Right atrium auricular region (tissue), 2 donors: Measurements from ENCODE around the gene RNF38. TPM values are rescaled to one million over a fixed set of nuclear protein-coding genes. Genes with fewer than 3 reads are reported as not detected.
A peak's percentile ranks its signal among the peaks of the same experiment; 100 is the strongest.
"Not testable (repeated sequence)": the region's sequence is repeated elsewhere in the genome, so short reads cannot be mapped to it uniquely, and the experiment has no call there.

Source experiments
- DNase-seq: peaks from one replicate; pipeline ENCODE4 v3.0.0-alpha.2; 2019; ENCODE audit warnings: low spot score
- H3K27ac ChIP-seq, 2 donors: fragments of 200-600 bp; sonication (generic); 1 replicate in 1 of 2; 2 replicates in 1 of 2; pipeline ENCODE4 v1.5.1; 2016 to 2019
- H3K27me3 ChIP-seq, 2 donors: fragments of 200-600 bp; sonication (generic); one replicate each; pipeline versions ENCODE4 v1.5.1 to v1.6.0; 2017 to 2019
- H3K36me3 ChIP-seq: fragments of 200-600 bp; sonication (generic); one replicate; pipeline ENCODE4 v1.5.1; 2016
- H3K4me1 ChIP-seq, 2 donors: fragments of 200-600 bp; sonication (generic); one replicate each; pipeline versions ENCODE4 v1.5.1 to v1.6.0; 2017 to 2019
- H3K4me3 ChIP-seq, 2 donors: fragments of 200-600 bp; sonication (generic); 1 replicate in 1 of 2; 2 replicates in 1 of 2; pipeline ENCODE4 v1.5.1; 2017 to 2019; ENCODE audit warnings: mild to moderate bottlenecking in 1 of 2, moderate library complexity in 1 of 2
- H3K9me3 ChIP-seq, 2 donors: fragments of 200-600 bp; sonication (generic); one replicate each; pipeline ENCODE4 v1.5.1; 2019
- CTCF ChIP-seq, 2 donors: fragments of 200-600 bp; sonication (generic); IDR thresholded peaks; one replicate each; pipeline ENCODE4 v1.5.1; 2019; ENCODE audit warnings: antibody characterized with exemption in 2 of 2
- total RNA-seq, 2 donors: library from RNA; depleted of rRNA; stranded (reverse); fragments of >200 nt; gene quantifications; one replicate each; pipeline ENCODE4 v1.1.0, GENCODE V29; 2016

Gene RNF38
- total RNA-seq, 2 donors from 2014 or later, result 21.4 to 38.6 TPM

GRCh38 chr9:36415822-36416525 is 15.9 kb upstream of the RNF38 start:
- Histone ChIP-seq H3K4me1 (no peaks in the 10 kb centered on the region), H3K9me3 (no peaks in the 10 kb centered on the region), H3K36me3 (no peaks in the 10 kb centered on the region), H3K27ac (no peak overlapping the region), H3K4me3 (no peak overlapping the region), H3K27me3 (no peaks in the 10 kb centered on the region)
- DNase-seq, result no peak
- TF ChIP-seq CTCF (IDR thresholded peaks at IDR 0.05), result no peak

GRCh38 chr9:36411410-36411809 is 11.3 kb upstream of the RNF38 start:
- H3K27me3 ChIP-seq, H3K9me3 ChIP-seq, H3K36me3 ChIP-seq, H3K4me3 ChIP-seq, DNase-seq, H3K4me1 ChIP-seq, H3K27ac ChIP-seq: not testable (repeated sequence)

GRCh38 chr9:36409076-36409475 is 9.0 kb upstream of the RNF38 start:
- DNase-seq, H3K36me3 ChIP-seq, H3K9me3 ChIP-seq, H3K27me3 ChIP-seq, H3K27ac ChIP-seq, H3K4me3 ChIP-seq, H3K4me1 ChIP-seq: not testable (repeated sequence)

- Histone ChIP-seq H3K9me3 (no peaks in the 10 kb centered on the region), H3K36me3 (no peaks in the 10 kb centered on the region), H3K4me3 (no peak overlapping the region), H3K27me3 (no peaks in the 10 kb centered on the region), H3K4me1 (peaks cover 0 to 7% of the 10 kb centered on the region in 2 donors), H3K27ac (no peak overlapping the region)
- TF ChIP-seq CTCF (IDR thresholded peaks at IDR 0.05), result peak; percentile 86 to 93
- DNase-seq, result peak; percentile 62
Observed at GRCh38 chr9:36407122-36407723, 7.2 kb upstream of the RNF38 start.

GRCh38 chr9:36402536-36402935 is 2.5 kb upstream of the RNF38 start:
- TF ChIP-seq CTCF (IDR thresholded peaks at IDR 0.05), result no peak
- Histone ChIP-seq H3K4me1 (peaks cover 0 to 34% of the 10 kb centered on the region in 2 donors), H3K27ac (no peak overlapping the region), H3K36me3 (no peaks in the 10 kb centered on the region), H3K9me3 (no peaks in the 10 kb centered on the region), H3K4me3 (no peak overlapping the region), H3K27me3 (no peaks in the 10 kb centered on the region)
- no peak for DNase-seq

- Histone ChIP-seq H3K27me3 (no peaks in the 10 kb centered on the region), H3K27ac (peak overlapping the region in 1 of 2 donors; percentile 96), H3K36me3 (no peaks in the 10 kb centered on the region), H3K4me1 (peaks cover 0 to 29% of the 10 kb centered on the region in 2 donors), H3K4me3 (no peak overlapping the region), H3K9me3 (no peaks in the 10 kb centered on the region)
- no peak for TF ChIP-seq CTCF (IDR thresholded peaks at IDR 0.05)
- DNase-seq, result no peak
Observed at GRCh38 chr9:36401897-36402480, 1.9 kb upstream of the RNF38 start.
